Measurements from ENCODE around the gene LAMA2. TPM values are rescaled to one million over a fixed set of nuclear protein-coding genes. Genes with fewer than 3 reads are reported as not detected.

Gene LAMA2
- total and polyA plus RNA-seq, 2 of the 13 experiments (the other 11 are each of a cell fraction or from before 2014, with no cell fraction given) = 0.11 to 0.28 TPM

GRCh38 chr6:129475477-129476247 lies 592.7 kb downstream of the LAMA2 start (continued):
- TF ChIP-seq ZNF512B (CRISPR knock-in tag; IDR thresholded peaks at IDR 0.05; ENCODE audit: borderline replicate concordance) (peak; percentile 81; the same call in 1 of the 2 replicates), SMARCC2 (IDR thresholded peaks at IDR 0.05) (no peak), ATF7-NPFF (CRISPR knock-in tag; IDR thresholded peaks at IDR 0.05; ENCODE audit: low read depth) (no peak), ZNF143 (CRISPR knock-in tag; IDR thresholded peaks at IDR 0.05) (no peak), SRSF4 (IDR thresholded peaks at IDR 0.05; ENCODE audit: low read depth, low read length, poor library complexity, severe bottlenecking) (no peak), ZNF326 (CRISPR knock-in tag; IDR thresholded peaks at IDR 0.05; ENCODE audit: borderline replicate concordance) (no peak), NFKB2 (CRISPR knock-in tag; IDR thresholded peaks at IDR 0.05; ENCODE audit: borderline replicate concordance) (no peak), STAG1 (CRISPR knock-in tag; IDR thresholded peaks at IDR 0.05) (peak; percentile 11; the same call in 1 of the 2 replicates), KDM2A (CRISPR knock-in tag; IDR thresholded peaks at IDR 0.05; ENCODE audit: borderline replicate concordance, low read depth) (no peak), THYN1 (CRISPR knock-in tag; IDR thresholded peaks at IDR 0.05; ENCODE audit: borderline replicate concordance, low read depth) (no peak), ZNF776 (CRISPR knock-in tag; IDR thresholded peaks at IDR 0.05) (no peak), MIXL1 (CRISPR knock-in tag; IDR thresholded peaks at IDR 0.05) (0 out of 2 replicates have a peak, but pooled peaks have one; percentile 17), NRL (CRISPR knock-in tag; IDR thresholded peaks at IDR 0.05; ENCODE audit: borderline replicate concordance) (no peak), ZFP37 (CRISPR knock-in tag; IDR thresholded peaks at IDR 0.05; ENCODE audit: borderline replicate concordance) (no peak), NFYC (CRISPR knock-in tag; IDR thresholded peaks at IDR 0.05) (no peak), ARID4A (CRISPR knock-in tag; IDR thresholded peaks at IDR 0.05; ENCODE audit: borderline replicate concordance) (peak; percentile 17; the same call in 1 of the 2 replicates), HNRNPL (IDR thresholded peaks at IDR 0.05; ENCODE audit: low read depth, low read length) (no peak), NBN (conservative IDR thresholded peaks at IDR 0.05) (no peak), TEAD3 (CRISPR knock-in tag; optimal IDR thresholded peaks at IDR 0.05; ENCODE audit: borderline replicate concordance) (peak; percentile 18), DDIT3 (CRISPR knock-in tag; IDR thresholded peaks at IDR 0.05) (no peak), POGZ (CRISPR knock-in tag; IDR thresholded peaks at IDR 0.05) (0 out of 2 replicates have a peak, but pooled peaks have one; percentile 38)

Measured in HepG2 (cell line).